ENCODE data around the gene C9orf153.

Gene C9orf153

DNA sequence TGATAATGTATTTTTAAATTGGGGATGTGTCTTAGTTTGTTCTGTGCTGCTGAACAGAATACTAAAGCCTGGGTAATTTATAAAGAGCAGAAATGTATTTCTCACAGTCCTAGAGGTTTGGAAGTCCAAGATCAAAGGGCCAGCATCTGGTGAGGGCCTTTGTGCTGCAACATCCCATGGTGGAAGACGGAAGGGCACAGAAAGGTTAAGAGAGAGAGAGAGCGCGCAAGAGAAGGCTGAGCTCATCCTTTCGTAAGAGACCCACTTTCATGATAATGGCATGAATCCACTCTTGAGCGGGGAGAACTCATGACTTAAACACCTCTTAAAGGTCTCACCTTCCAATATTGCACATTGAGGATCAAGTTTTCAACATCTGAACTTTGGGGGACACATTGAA lies 81.0 kb downstream of the C9orf153 start:
- TF ChIP-seq, protein P1, sequence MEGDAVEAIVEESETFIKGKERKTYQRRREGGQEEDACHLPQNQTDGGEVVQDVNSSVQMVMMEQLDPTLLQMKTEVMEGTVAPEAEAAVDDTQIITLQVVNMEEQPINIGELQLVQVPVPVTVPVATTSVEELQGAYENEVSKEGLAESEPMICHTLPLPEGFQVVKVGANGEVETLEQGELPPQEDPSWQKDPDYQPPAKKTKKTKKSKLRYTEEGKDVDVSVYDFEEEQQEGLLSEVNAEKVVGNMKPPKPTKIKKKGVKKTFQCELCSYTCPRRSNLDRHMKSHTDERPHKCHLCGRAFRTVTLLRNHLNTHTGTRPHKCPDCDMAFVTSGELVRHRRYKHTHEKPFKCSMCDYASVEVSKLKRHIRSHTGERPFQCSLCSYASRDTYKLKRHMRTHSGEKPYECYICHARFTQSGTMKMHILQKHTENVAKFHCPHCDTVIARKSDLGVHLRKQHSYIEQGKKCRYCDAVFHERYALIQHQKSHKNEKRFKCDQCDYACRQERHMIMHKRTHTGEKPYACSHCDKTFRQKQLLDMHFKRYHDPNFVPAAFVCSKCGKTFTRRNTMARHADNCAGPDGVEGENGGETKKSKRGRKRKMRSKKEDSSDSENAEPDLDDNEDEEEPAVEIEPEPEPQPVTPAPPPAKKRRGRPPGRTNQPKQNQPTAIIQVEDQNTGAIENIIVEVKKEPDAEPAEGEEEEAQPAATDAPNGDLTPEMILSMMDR (IDR thresholded peaks at IDR 0.05), result no peak
- TF ChIP-seq ZFX (IDR thresholded peaks at IDR 0.05; ENCODE audit: borderline replicate concordance), result no peak
- H3K27ac ChIP-seq, result no peak overlapping the region

DNA sequence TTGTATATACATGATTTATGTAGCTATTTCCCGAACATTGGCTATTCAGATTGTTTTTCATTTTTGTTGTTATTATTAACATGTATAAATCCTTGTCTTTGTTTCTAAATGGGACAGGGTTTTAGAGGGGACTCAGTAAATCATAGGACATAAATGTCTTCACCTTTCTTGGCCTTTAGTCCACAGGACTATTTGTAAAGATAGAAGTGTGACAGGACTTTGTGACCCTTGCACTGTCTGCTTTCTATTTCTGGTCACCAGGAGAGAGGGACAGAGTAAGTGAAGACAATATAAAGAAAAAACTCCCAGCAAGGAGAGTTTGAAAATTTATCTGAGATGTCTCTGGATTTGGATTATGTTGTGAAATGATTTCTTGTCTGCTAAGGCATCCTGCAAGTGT lies 81.5 kb downstream of the C9orf153 start:
- H3K27ac ChIP-seq, result no peak overlapping the region
- TF ChIP-seq, protein P1 (IDR thresholded peaks at IDR 0.05), result no peak
- TF ChIP-seq ZFX (IDR thresholded peaks at IDR 0.05; ENCODE audit: borderline replicate concordance), result no peak

- TF ChIP-seq, protein P1 (IDR thresholded peaks at IDR 0.05), result no peak
- no peak for TF ChIP-seq ZFX (IDR thresholded peaks at IDR 0.05; ENCODE audit: borderline replicate concordance)
- H3K27ac ChIP-seq, result no peak overlapping the region
These were observed 83.0 kb downstream of the C9orf153 start for GRCh38 chr9:86176468-86176867.

DNA sequence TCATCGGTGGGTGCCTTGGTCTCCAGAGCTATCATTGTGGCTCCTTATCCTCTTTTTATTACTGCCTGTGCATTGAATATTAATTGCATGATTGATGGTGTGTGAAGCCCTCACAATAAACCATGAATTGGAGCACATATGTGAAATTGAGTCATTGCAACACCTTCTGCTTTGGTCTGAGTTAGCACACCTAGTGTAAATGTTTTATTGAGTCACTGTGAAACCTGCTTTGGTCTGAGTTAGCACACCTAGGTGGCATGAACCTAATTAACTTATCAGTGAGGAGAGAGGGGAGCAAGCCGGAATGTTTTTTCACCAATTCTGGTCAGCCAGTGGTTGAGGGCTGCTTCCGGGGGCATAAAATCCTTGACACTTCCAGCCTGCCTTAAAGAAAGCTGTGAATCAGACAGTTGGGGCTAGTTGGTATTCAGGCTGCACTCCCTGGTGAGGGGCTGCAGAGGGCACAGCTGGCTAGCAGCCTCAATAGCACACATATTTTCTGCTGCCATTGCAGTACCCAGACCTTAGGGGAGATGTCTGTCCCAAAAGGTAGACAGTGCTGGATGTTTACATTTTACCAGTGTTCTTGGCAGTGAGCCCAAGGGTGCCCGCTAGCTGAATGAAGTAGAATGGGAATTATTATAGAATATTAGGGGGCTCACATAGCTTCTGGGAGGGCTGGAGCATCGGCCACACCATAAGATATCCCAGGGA lies 83.6 kb downstream of the C9orf153 start:
- no peak for TF ChIP-seq ZFX (IDR thresholded peaks at IDR 0.05; ENCODE audit: borderline replicate concordance)
- TF ChIP-seq, protein P1 (IDR thresholded peaks at IDR 0.05), result no peak
- H3K27ac ChIP-seq, result no peak overlapping the region

DNA sequence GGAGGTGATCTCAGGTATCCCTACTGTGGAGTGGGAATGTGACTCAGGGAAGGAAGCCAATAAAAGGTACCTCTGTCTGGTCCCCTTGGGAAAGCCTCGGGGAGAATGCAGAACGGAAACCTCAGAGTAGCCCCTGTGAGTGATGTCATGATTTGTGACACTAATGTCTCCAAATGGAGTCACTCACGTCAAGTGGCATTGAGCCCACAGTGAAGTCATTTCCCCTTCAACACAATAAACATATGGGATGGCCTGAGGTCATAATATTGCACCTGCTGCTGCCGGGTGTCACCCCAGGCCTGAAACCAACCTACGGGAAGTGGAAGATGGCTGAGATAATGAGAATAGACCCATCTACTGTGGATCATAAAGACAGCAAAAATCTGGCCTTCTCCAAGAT lies 84.2 kb downstream of the C9orf153 start:
- no peak overlapping the region for H3K27ac ChIP-seq
- TF ChIP-seq, protein P1 (IDR thresholded peaks at IDR 0.05), result no peak
- TF ChIP-seq ZFX (IDR thresholded peaks at IDR 0.05; ENCODE audit: borderline replicate concordance), result no peak

All from 22Rv1 (cell line).